IMR-90 (cell line): Measurements from ENCODE around the gene SPRED3. TPM values are rescaled to one million over a fixed set of nuclear protein-coding genes. Genes with fewer than 3 reads are reported as not detected.

ENCODE experiments used
- ATAC-seq: fragments of 200-7000 bp; cut with Tn5 transposase; 2 replicates; pipeline ENCODE4 v1.9.1; 2020; ENCODE audit warnings: low read depth, mild to moderate bottlenecking, moderate library complexity
- BruUV-seq: library from RNA; stranded (reverse); fragments of 400-500 nt; replicated peaks from 2 replicates; lab custom pipeline; 2021; lab: Mats Ljungman, UMichigan
- CTCF ChIA-PET: fragments of 300-600 bp; formaldehyde crosslinking; extraction: SDS; loops from one replicate; lab custom pipeline; 2021; ENCODE audit warnings: antibody characterized with exemption; lab: Yijun Ruan, JAX
- POLR2A ChIA-PET: fragments of 300-600 bp; sonication (Branson Sonifier 250); formaldehyde crosslinking; loops from one replicate; lab custom pipeline; 2022; ENCODE audit warnings: antibody characterized with exemption; ENCODE audit not compliant: unreplicated experiment; lab: Charles Lee
- DNase-seq: peaks from one replicate; pipeline ENCODE4 v3.0.0; 2013
- H2AFZ ChIP-seq: replicated peaks from 2 replicates; pipeline ENCODE3; 2013; ENCODE audit warnings: low read length, mild to moderate bottlenecking; ENCODE audit not compliant: poor library complexity
- H2AK5ac ChIP-seq: 2 replicates; pipeline ENCODE4 v1.6.1; 2013; ENCODE audit warnings: low read depth, low read length, inconsistent platforms
- H2AK9ac ChIP-seq: replicated peaks from 2 replicates; pipeline ENCODE3; 2013; ENCODE audit warnings: mild to moderate bottlenecking, low read depth, low read length, moderate library complexity; ENCODE audit not compliant: poor library complexity
- H2BK120ac ChIP-seq: 2 replicates; pipeline ENCODE4 v1.6.1; 2013; ENCODE audit warnings: low read depth, low read length, inconsistent platforms
- H2BK15ac ChIP-seq: 3 replicates; pipeline ENCODE4 v1.6.1; 2013; ENCODE audit warnings: low read depth, low read length, inconsistent platforms
- H2BK20ac ChIP-seq: 2 replicates; pipeline ENCODE4 v1.6.1; 2013; ENCODE audit warnings: low read depth, mild to moderate bottlenecking, inconsistent platforms, low read length, moderate library complexity
- H2BK5ac ChIP-seq: 2 replicates; pipeline ENCODE4 v1.6.1; 2013; ENCODE audit warnings: mild to moderate bottlenecking, low read depth, low read length, inconsistent platforms; ENCODE audit not compliant: poor library complexity, severe bottlenecking
- H3K14ac ChIP-seq: replicated peaks from 2 replicates; pipeline ENCODE4 v1.6.1; 2013; ENCODE audit warnings: low read depth, low read length, inconsistent platforms
- H3K18ac ChIP-seq: 2 replicates; pipeline ENCODE4 v1.6.1; 2013; ENCODE audit warnings: low read depth, low read length, control low read depth
- H3K23ac ChIP-seq: 2 replicates; pipeline ENCODE4 v1.6.1; 2013; ENCODE audit warnings: low read depth, low read length, inconsistent platforms
- H3K27ac ChIP-seq: 2 replicates; pipeline ENCODE4 v1.5.1; 2013; ENCODE audit warnings: mild to moderate bottlenecking, control low read depth, low read length; ENCODE audit not compliant: insufficient read depth
- H3K27me3 ChIP-seq: 2 replicates; pipeline ENCODE4 v1.6.1; 2013; ENCODE audit warnings: low read length; ENCODE audit not compliant: control insufficient read depth, insufficient read depth
- H3K36me3 ChIP-seq: 2 replicates; pipeline ENCODE4 v1.6.1; 2013; ENCODE audit warnings: low read length, mixed read lengths; ENCODE audit not compliant: control insufficient read depth, insufficient read depth
- H3K4ac ChIP-seq: 2 replicates; pipeline ENCODE4 v1.6.1; 2013; ENCODE audit warnings: low read depth, low read length, inconsistent platforms
- H3K4me1 ChIP-seq: 2 replicates; pipeline ENCODE4 v1.6.1; 2013; ENCODE audit warnings: low read length, mixed read lengths; ENCODE audit not compliant: control insufficient read depth, insufficient read depth
- H3K4me2 ChIP-seq: 2 replicates; pipeline ENCODE4 v1.6.1; 2013; ENCODE audit warnings: low read depth, mild to moderate bottlenecking, control low read depth, low read length, moderate library complexity
- H3K4me3 ChIP-seq: 2 replicates; pipeline ENCODE4 v1.5.1; 2013; ENCODE audit warnings: low read depth, mild to moderate bottlenecking, control low read depth, low read length, moderate library complexity; ENCODE audit not compliant: insufficient read depth
- H3K56ac ChIP-seq: 2 replicates; pipeline ENCODE4 v1.6.1; 2013; ENCODE audit warnings: low read length, inconsistent platforms; ENCODE audit not compliant: insufficient read depth; ENCODE audit errors: extremely low read depth
- H3K79me1 ChIP-seq, 2 experiments: 2 replicates each; pipeline ENCODE4 v1.6.1; 2013; ENCODE audit warnings: low read length in 2 of 2, inconsistent platforms in 1 of 2, low read depth in 1 of 2
- H3K9ac ChIP-seq: 2 replicates; pipeline ENCODE4 v1.6.1; 2013; ENCODE audit warnings: low read depth, low read length, control low read depth
- H3K9me1 ChIP-seq: 2 replicates; pipeline ENCODE4 v1.6.1; 2013; ENCODE audit warnings: low read length, inconsistent platforms; ENCODE audit not compliant: insufficient read depth
- H3K9me3 ChIP-seq: 2 replicates; pipeline ENCODE4 v1.6.1; 2013; ENCODE audit warnings: low read length; ENCODE audit not compliant: control insufficient read depth, insufficient read depth
- H4K20me1 ChIP-seq: 2 replicates; pipeline ENCODE4 v1.6.1; 2013; ENCODE audit warnings: low read length, inconsistent platforms; ENCODE audit not compliant: insufficient read depth
- H4K5ac ChIP-seq: 2 replicates; pipeline ENCODE4 v1.6.1; 2013; ENCODE audit warnings: mild to moderate bottlenecking, low read depth, low read length, control low read depth
- H4K8ac ChIP-seq, 2 experiments: 2 replicates each; pipeline ENCODE4 v1.6.1; 2013; ENCODE audit warnings: low read depth in 2 of 2, low read length in 2 of 2, control low read depth in 1 of 2, inconsistent platforms in 1 of 2
- H4K91ac ChIP-seq: 2 replicates; pipeline ENCODE4 v1.6.1; 2013; ENCODE audit warnings: low read depth, low read length, inconsistent platforms; ENCODE audit not compliant: insufficient read depth
- MAZ ChIP-seq: IDR thresholded peaks from 2 replicates; pipeline ENCODE4 v1.6.1; 2012; ENCODE audit warnings: low read depth, mild to moderate bottlenecking, low read length, improper control_type of control experiment, moderate library complexity, borderline replicate concordance
- NFE2L2 ChIP-seq: fragments of 150-350 bp; IDR thresholded peaks from 2 replicates; pipeline ENCODE4 v1.6.1; 2016; ENCODE audit warnings: low read depth, mild to moderate bottlenecking, low read length
- RCOR1 ChIP-seq: IDR thresholded peaks from 2 replicates; pipeline ENCODE4 v1.6.1; 2012; ENCODE audit warnings: mild to moderate bottlenecking, low read length, improper control_type of control experiment; ENCODE audit not compliant: insufficient replicate concordance
- SMC3 ChIP-seq: fragments of 150-350 bp; IDR thresholded peaks from 2 replicates; pipeline ENCODE4 v1.6.1; 2016; ENCODE audit warnings: low read depth, mild to moderate bottlenecking, antibody characterized with exemption, low read length, moderate library complexity
- WGBS, 2 experiments: methylation state at CpG; one replicate each; pipeline versions ENCODE4 v1.1.5 to v1.1.7; 2013; ENCODE audit warnings: missing lambda C conversion rate in 2 of 2; ENCODE audit not compliant: insufficient read length in 1 of 2; ENCODE audit errors: extremely low coverage in 2 of 2; 5-methylcytosine and 5-hydroxymethylcytosine counted together
- dilution Hi-C: fragments of 300-500 bp; cut with HindIII; formaldehyde crosslinking; loops from one replicate; pipeline ENCODE4 v1.14.3; 2018; ENCODE audit warnings: low sequenced_read_pairs; ENCODE audit not compliant: unreplicated experiment
- in situ Hi-C: fragments of 300-500 bp; cut with MboI; formaldehyde crosslinking; loops from 3 replicates; pipeline ENCODE4 v1.14.3; 2019; ENCODE audit warnings: low sequenced_read_pairs, inconsistent platforms, mixed read lengths
- intact Hi-C: fragments of 100-400 bp; cut with micrococcal nuclease; formaldehyde crosslinking; loops from 2 replicates; pipeline ENCODE4 v1.10.0; 2022
- polyA plus RNA-seq, 3 experiments: library from polyadenylated mRNA; depleted of rRNA; stranded (reverse); fragments of >200 nt; gene quantifications; 2 replicates each; pipeline ENCODE4 v1.2.3, GENCODE V29; 2012; ENCODE audit warnings: low replicate concordance in 1 of 3
- total RNA-seq: library from RNA; depleted of rRNA; stranded (reverse); fragments of >200 nt; gene quantifications from 2 replicates; pipeline ENCODE4 v1.2.3, GENCODE V29; 2012

SPRED3 gene
- total and polyA plus RNA-seq, 2 of the 4 experiments (the other 2 are of a cell fraction): 0.90 to 7.9 TPM

GRCh38 chr19:38421856-38422255, 33.4 kb downstream of the SPRED3 start:
- intact Hi-C loops: no loop called here
- H2AK9ac ChIP-seq: no peak overlapping the region
- H3K36me3 ChIP-seq: no peaks in the 10 kb centered on the region
- no peaks in the 10 kb centered on the region for H4K20me1 ChIP-seq
- H3K56ac ChIP-seq: no peak overlapping the region
- H3K14ac ChIP-seq: no peak overlapping the region
- WGBS, 2 experiments: 84% methylated on average over 10 of the region's 14 CpGs; no CpG with 5 or more reads in 1 of the 2 experiments
- H3K27ac ChIP-seq: no peak overlapping the region
- H3K4ac ChIP-seq: no peak overlapping the region
- no peak overlapping the region for H2AK5ac ChIP-seq
- no peak overlapping the region for H4K8ac ChIP-seq
- DNase-seq: no peak
- ChIA-PET POLR2A (no interaction called here), CTCF (no interaction called here)
- H2BK5ac ChIP-seq: no peak overlapping the region
- peaks cover 4% of the 10 kb centered on the region; the same call in 1 of the 2 replicates for H3K9me1 ChIP-seq
- TF ChIP-seq MAZ: no peak
- TF ChIP-seq SMC3: no peak
- no peak for TF ChIP-seq NFE2L2
- no peak for TF ChIP-seq RCOR1
- no peaks in the 10 kb centered on the region for H3K4me1 ChIP-seq
- in situ Hi-C loops: loop anchor here (25.0 kb wide), 1 partner anchor 515 kb away; the partner anchor contains the start of genes MRPS12 and SARS2
- no peaks in the 10 kb centered on the region for H3K9me3 ChIP-seq
- H2BK120ac ChIP-seq: no peak overlapping the region
- no peak overlapping the region for H3K4me2 ChIP-seq
- H2BK20ac ChIP-seq: no peak overlapping the region
- no peak overlapping the region for H3K18ac ChIP-seq
- ATAC-seq: no peak
- no peak overlapping the region for H3K4me3 ChIP-seq
- no peak overlapping the region for H3K23ac ChIP-seq
- H2AFZ ChIP-seq: no peak overlapping the region
- no peak overlapping the region for H3K9ac ChIP-seq
- H4K5ac ChIP-seq: no peak overlapping the region
- dilution Hi-C loops: no loop called here
- no peak overlapping the region for H2BK15ac ChIP-seq
- H3K79me1 ChIP-seq: no peaks in the 10 kb centered on the region
- H3K27me3 ChIP-seq: peaks cover 44% of the 10 kb centered on the region
- no peak overlapping the region for H4K91ac ChIP-seq
- BruUV-seq: no TSS peak
